Tibial artery (tissue), 4 donors: ENCODE results near the gene CNIH1.

Experiments
- DNase-seq, 2 donors: peaks; one replicate each; pipeline ENCODE4 v3.0.0-alpha.2; 2019
- H3K27ac ChIP-seq, 2 donors: fragments of 200-600 bp; sonication (generic) in 1 of 2; 1 replicate in 1 of 2; 2 replicates in 1 of 2; pipeline ENCODE4 v1.5.1; 2018 to 2019; ENCODE audit warnings: mild to moderate bottlenecking in 1 of 2
- H3K27me3 ChIP-seq, 2 donors: fragments of 200-600 bp; sonication (generic) in 1 of 2; one replicate each; pipeline versions ENCODE4 v1.5.1 to v1.6.0; 2016 to 2019
- H3K36me3 ChIP-seq, 3 donors: fragments of 200-600 bp; sonication (generic) in 2 of 3; one replicate each; pipeline ENCODE4 v1.5.1; 2016 to 2019; ENCODE audit warnings: mild to moderate bottlenecking in 2 of 3
- H3K4me1 ChIP-seq, 4 donors: fragments of 200-600 bp; sonication (generic) in 2 of 4; 1 replicate in 3 of 4; 2 replicates in 1 of 4; pipeline ENCODE4 v1.5.1; 2016 to 2019
- H3K4me3 ChIP-seq, 2 donors: fragments of 200-600 bp; sonication (generic) in 1 of 2; 1 replicate in 1 of 2; 2 replicates in 1 of 2; pipeline ENCODE4 v1.5.1; 2018 to 2019; ENCODE audit warnings: mild to moderate bottlenecking in 2 of 2
- H3K9me3 ChIP-seq, 3 donors: fragments of 200-600 bp; sonication (generic) in 1 of 3; one replicate each; pipeline ENCODE4 v1.5.1; 2016 to 2019
- CTCF ChIP-seq, 2 experiments: fragments of 200-600 bp in 1 of 2; fragments of 450-650 bp in 1 of 2; IDR thresholded peaks; one replicate each; pipeline ENCODE4 v1.5.1; 2017 to 2019; ENCODE audit warnings: antibody characterized with exemption in 2 of 2, mild to moderate bottlenecking in 1 of 2, moderate library complexity in 1 of 2
- intact Hi-C: fragments of 100-400 bp; cut with DNase I; formaldehyde crosslinking; loops from one replicate; pipeline ENCODE4 v1.15.0; 2023; ENCODE audit warnings: low total_unique reads

Gene CNIH1

GRCh38 chr14:54481695-54482094 is 40.5 kb upstream of the CNIH1 start:
- DNase-seq = no peak
- Histone ChIP-seq H3K36me3 (peaks cover 10 to 28% (median 21%) of the 10 kb centered on the region in 3 donors), H3K27me3 (no peaks in the 10 kb centered on the region), H3K9me3 (no peaks in the 10 kb centered on the region), H3K4me3 (no peak overlapping the region), H3K27ac (no peak overlapping the region), H3K4me1 (peaks cover 0 to 37% (median 9%) of the 10 kb centered on the region in 4 donors)
- TF ChIP-seq CTCF (IDR thresholded peaks at IDR 0.05) = no peak
- intact Hi-C loops = no loop called here

- no peak overlapping the region for H3K27ac ChIP-seq
- no peaks in the 10 kb centered on the region for H3K9me3 ChIP-seq
- intact Hi-C loops = no loop called here
- no peak for DNase-seq
- peaks cover 14 to 28% (median 21%) of the 10 kb centered on the region in 3 donors for H3K36me3 ChIP-seq
- no peaks in the 10 kb centered on the region for H3K27me3 ChIP-seq
- TF ChIP-seq CTCF (IDR thresholded peaks at IDR 0.05) = no peak
- no peak overlapping the region for H3K4me3 ChIP-seq
- peaks cover 0 to 36% (median 5%) of the 10 kb centered on the region in 4 donors for H3K4me1 ChIP-seq
Measured at GRCh38 chr14:54480830-54481562, 39.8 kb upstream of the CNIH1 start.

- H3K27me3 ChIP-seq = no peaks in the 10 kb centered on the region
- no peak overlapping the region for H3K4me3 ChIP-seq
- peaks cover 14 to 30% (median 21%) of the 10 kb centered on the region in 3 donors for H3K36me3 ChIP-seq
- no peak for TF ChIP-seq CTCF (IDR thresholded peaks at IDR 0.05)
- no peak for DNase-seq
- H3K9me3 ChIP-seq = no peaks in the 10 kb centered on the region
- H3K27ac ChIP-seq = no peak overlapping the region
- intact Hi-C loops = no loop called here
- peaks cover 0 to 37% (median 8%) of the 10 kb centered on the region in 4 donors for H3K4me1 ChIP-seq
Measured at GRCh38 chr14:54478636-54479215, 37.6 kb upstream of the CNIH1 start.

GRCh38 chr14:54475911-54476310 is 34.7 kb upstream of the CNIH1 start:
- TF ChIP-seq CTCF (IDR thresholded peaks at IDR 0.05) = no peak
- DNase-seq = no peak
- intact Hi-C loops = no loop called here
- no peak overlapping the region for H3K4me3 ChIP-seq
- no peaks in the 10 kb centered on the region for H3K27me3 ChIP-seq
- H3K27ac ChIP-seq = no peak overlapping the region
- H3K9me3 ChIP-seq = no peaks in the 10 kb centered on the region
- peaks cover 0 to 44% (median 8%) of the 10 kb centered on the region in 4 donors for H3K4me1 ChIP-seq
- H3K36me3 ChIP-seq = peaks cover 14 to 28% (median 21%) of the 10 kb centered on the region in 3 donors

- H3K4me3 ChIP-seq = no peak overlapping the region
- no peak for TF ChIP-seq CTCF (IDR thresholded peaks at IDR 0.05)
- no peak for DNase-seq
- H3K36me3 ChIP-seq = peaks cover 14 to 28% (median 21%) of the 10 kb centered on the region in 3 donors
- peaks cover 0 to 45% (median 12%) of the 10 kb centered on the region in 4 donors for H3K4me1 ChIP-seq
- H3K9me3 ChIP-seq = no peaks in the 10 kb centered on the region
- H3K27me3 ChIP-seq = no peaks in the 10 kb centered on the region
- intact Hi-C loops = no loop called here
- H3K27ac ChIP-seq = peak overlapping the region in 1 of 2 donors; percentile 17
Measured at GRCh38 chr14:54475187-54475899, 34.2 kb upstream of the CNIH1 start.
